Pancreas (tissue), 10 donors: ENCODE data around the gene TOP2A. TPM values are rescaled to one million over a fixed set of nuclear protein-coding genes. Genes with fewer than 3 reads are reported as not detected.

Experiments used
- ATAC-seq, 4 donors: fragments of 200-7000 bp; cut with Tn5 transposase; one replicate each; pipeline versions ENCODE4 v1.8.0 to v1.9.1; 2020; ENCODE audit warnings: mild to moderate bottlenecking in 4 of 4, moderate library complexity in 4 of 4
- DNase-seq, 6 donors: peaks; one replicate each; pipeline ENCODE4 v3.0.0-alpha.2; 2020
- FAIRE-seq: peaks from 2 replicates; lab custom pipeline; 2012; peaks lifted over from hg19 to GRCh38; lab: Jason Lieb, UNC
- H3K27ac ChIP-seq, 4 donors: fragments of 200-600 bp; sonication (generic); 1 replicate in 3 of 4; 2 replicates in 1 of 4; pipeline versions ENCODE4 v1.5.0 to v1.8.0; 2020
- H3K27me3 ChIP-seq, 4 donors: fragments of 200-600 bp; one replicate each; pipeline ENCODE4 v1.8.0; 2021
- H3K36me3 ChIP-seq, 3 donors: fragments of 200-600 bp; sonication (generic) in 1 of 3; one replicate each; pipeline versions ENCODE4 v1.5.0 to v1.8.0; 2020 to 2021
- H3K4me1 ChIP-seq, 3 donors: fragments of 200-600 bp; one replicate each; pipeline ENCODE4 v1.8.0; 2021
- H3K4me3 ChIP-seq, 4 donors: fragments of 200-600 bp; sonication (generic) in 2 of 4; one replicate each; pipeline versions ENCODE4 v1.5.0 to v1.8.0; 2020 to 2021
- H3K9me3 ChIP-seq, 4 donors: fragments of 200-600 bp; one replicate each; pipeline ENCODE4 v1.8.0; 2021
- WGBS, 2 donors: extraction: QIAGEN DNeasy Blood & Tissue Kit; methylation state at CpG; one replicate each; pipeline ENCODE4 v1.1.7; 2013; 5-methylcytosine and 5-hydroxymethylcytosine counted together
- intact Hi-C, 3 donors: fragments of 100-400 bp; cut with DNase I; formaldehyde crosslinking; loops; one replicate each; pipeline versions ENCODE4 v1.11.1 to v1.14.2; 2022
- polyA plus RNA-seq, 2 donors: library from polyadenylated mRNA; stranded (reverse); fragments of 200-250 nt; gene quantifications; one replicate each; pipeline ENCODE4 v1.2.3, GENCODE V29; 2013
- total RNA-seq, 6 donors: library from RNA; stranded (reverse); fragmentation: NEBNext Ultra II Directional in 4 of 6; extraction: Animal tissue kit (Norgen Biotek cat#: 25700) in 4 of 6; gene quantifications; one replicate each; pipeline versions ENCODE4 v1.2.1 to v1.2.4, GENCODE V29; 2021 to 2023
- TF ChIP-seq, protein P1 (sequence below), 4 donors: fragments of 200-600 bp; sonication (generic) in 3 of 4; IDR thresholded peaks; one replicate each; pipeline versions ENCODE4 v1.5.0 to v1.8.0; 2021; ENCODE audit warnings: antibody characterized with exemption in 4 of 4
- donor health status: healthy with polysubstance abuse.
- donor health status: DM: no; HTN: no; CAD: no; lungs with moderate emphysema.
- donor health status: DM: no; HTN: no; CAD: no.
- donor health status: control.
- donor health status: control.
- donor health status: Bipolar disorder and iron deficiency.
- donor health status: DM: yes; HTN: yes; CAD: no.
- donor health status: DM: no; HTN: no; CAD: no.
- donor health status: DM: no; HTN: no; CAD: no.
- donor health status: DM: yes; HTN: yes; CAD: no.

The TOP2A gene
- total and polyA plus RNA-seq, 8 donors = 0.19 to 4.4 (median 0.65) TPM

- Histone ChIP-seq H3K4me3 (no peak overlapping the region), H3K9me3 (no peaks in the 10 kb centered on the region), H3K36me3 (no peaks in the 10 kb centered on the region), H3K27me3 (no peaks in the 10 kb centered on the region), H3K27ac (no peak overlapping the region), H3K4me1 (no peaks in the 10 kb centered on the region)
- TF ChIP-seq, protein P1, sequence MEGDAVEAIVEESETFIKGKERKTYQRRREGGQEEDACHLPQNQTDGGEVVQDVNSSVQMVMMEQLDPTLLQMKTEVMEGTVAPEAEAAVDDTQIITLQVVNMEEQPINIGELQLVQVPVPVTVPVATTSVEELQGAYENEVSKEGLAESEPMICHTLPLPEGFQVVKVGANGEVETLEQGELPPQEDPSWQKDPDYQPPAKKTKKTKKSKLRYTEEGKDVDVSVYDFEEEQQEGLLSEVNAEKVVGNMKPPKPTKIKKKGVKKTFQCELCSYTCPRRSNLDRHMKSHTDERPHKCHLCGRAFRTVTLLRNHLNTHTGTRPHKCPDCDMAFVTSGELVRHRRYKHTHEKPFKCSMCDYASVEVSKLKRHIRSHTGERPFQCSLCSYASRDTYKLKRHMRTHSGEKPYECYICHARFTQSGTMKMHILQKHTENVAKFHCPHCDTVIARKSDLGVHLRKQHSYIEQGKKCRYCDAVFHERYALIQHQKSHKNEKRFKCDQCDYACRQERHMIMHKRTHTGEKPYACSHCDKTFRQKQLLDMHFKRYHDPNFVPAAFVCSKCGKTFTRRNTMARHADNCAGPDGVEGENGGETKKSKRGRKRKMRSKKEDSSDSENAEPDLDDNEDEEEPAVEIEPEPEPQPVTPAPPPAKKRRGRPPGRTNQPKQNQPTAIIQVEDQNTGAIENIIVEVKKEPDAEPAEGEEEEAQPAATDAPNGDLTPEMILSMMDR (IDR thresholded peaks at IDR 0.05) = no peak
- no peak for DNase-seq
- no peak for ATAC-seq
- intact Hi-C loops = no loop called here
- WGBS, 2 donors = 54 to 57% methylated on average over 4 of the region's 4 CpGs
- FAIRE-seq = no peak
These were observed 8.0 kb upstream of the TOP2A start for GRCh38 chr17:40425741-40426140.

- intact Hi-C loops = no loop called here
- DNase-seq = no peak
- no peaks in the 10 kb centered on the region for H3K9me3 ChIP-seq
- ATAC-seq = no peak
- no peak overlapping the region for H3K27ac ChIP-seq
- H3K36me3 ChIP-seq = no peaks in the 10 kb centered on the region
- FAIRE-seq = no peak
- no peaks in the 10 kb centered on the region for H3K27me3 ChIP-seq
- WGBS, 2 donors = 63 to 64% methylated on average over 3 of the region's 3 CpGs
- H3K4me1 ChIP-seq = peaks cover 0 to 5% (median 0%) of the 10 kb centered on the region in 3 donors
- H3K4me3 ChIP-seq = no peak overlapping the region
- TF ChIP-seq, protein P1 (IDR thresholded peaks at IDR 0.05) = no peak
These were observed 5.4 kb upstream of the TOP2A start for GRCh38 chr17:40422990-40423633.

GRCh38 chr17:40419559-40420331 lies 2.0 kb upstream of the TOP2A start:
- intact Hi-C loops = loop anchor here in 2 of 3 donors (10.0 kb wide), 2 partner anchors 55 to 115 kb away; partner anchors contain the start of genes RARA (in 2 of the 2) and GJD3 (in 1 of the 2)
- no peaks in the 10 kb centered on the region for H3K9me3 ChIP-seq
- H3K4me1 ChIP-seq = peaks cover 0 to 11% (median 0%) of the 10 kb centered on the region in 3 donors
- no peaks in the 10 kb centered on the region for H3K27me3 ChIP-seq
- FAIRE-seq (no peak), ATAC-seq (no peak), DNase-seq (no peak)
- 53 to 55% methylated on average over 11 of the region's 11 CpGs for WGBS, 2 donors
- H3K4me3 ChIP-seq = no peak overlapping the region
- H3K27ac ChIP-seq = no peak overlapping the region
- TF ChIP-seq, protein P1 (IDR thresholded peaks at IDR 0.05) = no peak
- no peaks in the 10 kb centered on the region for H3K36me3 ChIP-seq

- Histone ChIP-seq H3K4me3 (peak overlapping the region; percentile 7 to 54 (median 39)), H3K27me3 (no peaks in the 10 kb centered on the region), H3K27ac (peak overlapping the region in 2 of 4 donors; percentile 13 to 33), H3K4me1 (peaks cover 0 to 11% (median 0%) of the 10 kb centered on the region in 3 donors), H3K9me3 (no peaks in the 10 kb centered on the region), H3K36me3 (no peaks in the 10 kb centered on the region)
- TF ChIP-seq, protein P1 (IDR thresholded peaks at IDR 0.05) = no peak
- ATAC-seq (no peak), DNase-seq (no peak), FAIRE-seq (no peak)
- intact Hi-C loops = loop anchor here in 2 of 3 donors (10.0 kb wide), 2 partner anchors 54 to 114 kb away; partner anchors contain the start of genes RARA (in 2 of the 2) and GJD3 (in 1 of the 2)
- WGBS, 2 donors = 66 to 70% methylated on average over 16 of the region's 16 CpGs
These were observed 671 bp upstream of the TOP2A start for GRCh38 chr17:40418428-40418706.
